ENCODE measurements around the gene SLC35D3.
A peak's percentile ranks its signal among the peaks of the same experiment; 100 is the strongest.
"Not testable (repeated sequence)": the region's sequence is repeated elsewhere in the genome, so short reads cannot be mapped to it uniquely, and the experiment has no call there.

SLC35D3 gene, protein sequence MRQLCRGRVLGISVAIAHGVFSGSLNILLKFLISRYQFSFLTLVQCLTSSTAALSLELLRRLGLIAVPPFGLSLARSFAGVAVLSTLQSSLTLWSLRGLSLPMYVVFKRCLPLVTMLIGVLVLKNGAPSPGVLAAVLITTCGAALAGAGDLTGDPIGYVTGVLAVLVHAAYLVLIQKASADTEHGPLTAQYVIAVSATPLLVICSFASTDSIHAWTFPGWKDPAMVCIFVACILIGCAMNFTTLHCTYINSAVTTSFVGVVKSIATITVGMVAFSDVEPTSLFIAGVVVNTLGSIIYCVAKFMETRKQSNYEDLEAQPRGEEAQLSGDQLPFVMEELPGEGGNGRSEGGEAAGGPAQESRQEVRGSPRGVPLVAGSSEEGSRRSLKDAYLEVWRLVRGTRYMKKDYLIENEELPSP

DNA sequence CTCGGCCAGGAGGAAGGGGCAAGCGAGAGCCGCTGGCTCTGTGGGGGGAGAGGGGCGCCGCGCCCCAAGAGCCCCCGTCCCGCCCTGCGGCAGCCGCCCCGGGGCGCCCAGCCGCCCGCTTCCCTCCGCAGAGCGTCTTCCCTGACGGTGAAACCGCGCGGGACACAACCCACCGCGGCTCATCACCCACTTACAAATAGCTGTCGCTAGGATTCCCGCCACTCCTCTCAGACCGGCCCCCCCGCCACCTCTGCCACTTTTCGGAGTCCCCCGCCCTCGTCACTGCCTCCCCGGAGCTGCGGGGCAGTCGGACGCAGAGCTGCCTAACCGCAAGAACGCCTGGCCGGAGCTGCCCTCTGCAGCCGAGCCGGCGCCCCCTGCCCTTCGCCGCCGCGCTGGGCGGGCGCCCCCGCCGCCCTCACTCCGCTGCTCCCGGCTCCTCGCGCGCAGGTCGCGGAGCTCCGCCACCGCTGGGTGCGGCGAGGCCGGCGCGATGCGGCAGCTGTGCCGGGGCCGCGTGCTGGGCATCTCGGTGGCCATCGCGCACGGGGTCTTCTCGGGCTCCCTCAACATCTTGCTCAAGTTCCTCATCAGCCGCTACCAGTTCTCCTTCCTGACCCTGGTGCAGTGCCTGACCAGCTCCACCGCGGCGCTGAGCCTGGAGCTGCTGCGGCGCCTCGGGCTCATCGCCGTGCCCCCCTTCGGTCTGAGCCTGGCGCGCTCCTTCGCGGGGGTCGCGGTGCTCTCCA, at the start of gene SLC35D3:
Gene SLC35D3, plus strand, starts transcription at position 366 of the 749 bp plus-strand sequence. Its CDS starts 128 bp downstream, at position 494.
- intact Hi-C loops (cut with DNase I), result no loop called here
- DNase-seq, result peak in 19 of 42 donors; percentile 6 to 46 (median 24)

DNA sequence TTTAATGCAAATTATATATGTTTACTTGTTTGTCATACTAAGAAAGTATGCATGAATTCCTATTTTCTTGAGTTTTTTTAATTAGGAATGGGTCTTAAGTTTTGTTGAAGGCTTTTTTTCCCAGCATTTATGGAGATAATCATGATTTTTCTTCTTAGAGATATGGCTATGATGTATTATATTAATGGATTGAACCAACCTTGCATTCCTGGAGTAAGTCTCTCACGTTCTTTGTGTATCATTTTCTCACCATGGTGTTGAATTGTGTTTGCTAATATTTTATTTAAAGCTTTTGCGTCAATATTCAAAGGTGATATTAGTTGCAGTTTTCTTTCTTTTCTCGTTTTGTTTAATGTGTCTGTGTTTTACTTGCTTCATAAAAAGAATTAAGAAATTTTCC, 48.4 kb upstream of the SLC35D3 start:
- intact Hi-C loops (cut with DNase I), result no loop called here
- DNase-seq, result no peak

DNA sequence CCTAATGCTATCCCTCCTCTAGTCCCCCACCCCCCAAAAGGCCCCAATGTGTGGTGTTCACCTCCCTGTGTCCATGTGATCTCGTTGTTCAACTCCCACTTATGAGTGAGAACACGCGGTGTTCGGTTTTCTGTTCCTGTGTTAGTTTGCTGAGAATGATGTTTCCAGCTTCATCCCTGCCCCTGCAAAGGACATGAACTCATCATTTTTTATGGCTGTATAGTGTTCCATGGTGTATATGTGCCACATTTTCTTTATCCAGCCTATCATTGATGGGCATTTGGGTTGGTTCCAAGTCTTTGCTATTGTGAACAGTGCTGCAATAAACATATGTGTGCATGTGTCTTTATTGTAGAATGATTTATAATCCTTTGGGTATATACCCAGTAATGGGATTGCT, 45.6 kb upstream of the SLC35D3 start:
- intact Hi-C loops (cut with DNase I); DNase-seq: not testable (repeated sequence)

DNA sequence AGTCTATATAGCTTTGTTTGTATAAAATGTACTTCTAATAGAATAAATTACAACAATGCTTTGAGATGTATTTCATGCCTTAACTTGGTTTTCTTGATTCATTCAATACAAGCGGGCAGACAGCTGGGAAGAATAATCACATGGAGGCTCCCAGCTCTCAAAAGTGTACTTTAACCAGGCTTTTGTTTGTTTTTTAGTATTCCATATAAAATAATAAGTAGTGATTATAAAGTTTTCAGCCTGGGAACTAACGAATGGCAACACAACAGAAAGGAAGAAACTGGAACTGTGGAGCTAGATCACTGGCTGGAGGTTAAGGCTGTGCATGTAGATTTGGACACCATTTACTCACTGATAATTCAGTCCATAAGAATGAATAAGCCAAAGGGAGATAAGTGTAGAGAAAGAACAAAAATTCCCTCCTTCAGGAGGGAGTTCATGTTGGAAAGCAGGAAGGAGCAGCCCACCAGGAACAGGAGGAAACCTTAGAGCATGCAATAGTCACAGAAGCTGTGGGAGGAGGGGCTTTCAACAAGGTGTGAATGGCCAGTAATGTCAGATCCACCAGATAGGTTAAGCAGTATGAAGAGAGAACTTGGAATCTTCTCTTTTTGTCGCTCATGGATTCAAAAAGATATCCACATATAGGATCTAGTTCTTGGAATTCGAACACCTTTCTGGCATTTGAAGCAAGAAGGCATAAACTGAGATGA, 41.2 kb upstream of the SLC35D3 start:
- DNase-seq, result no peak
- intact Hi-C loops (cut with DNase I), result no loop called here

DNA sequence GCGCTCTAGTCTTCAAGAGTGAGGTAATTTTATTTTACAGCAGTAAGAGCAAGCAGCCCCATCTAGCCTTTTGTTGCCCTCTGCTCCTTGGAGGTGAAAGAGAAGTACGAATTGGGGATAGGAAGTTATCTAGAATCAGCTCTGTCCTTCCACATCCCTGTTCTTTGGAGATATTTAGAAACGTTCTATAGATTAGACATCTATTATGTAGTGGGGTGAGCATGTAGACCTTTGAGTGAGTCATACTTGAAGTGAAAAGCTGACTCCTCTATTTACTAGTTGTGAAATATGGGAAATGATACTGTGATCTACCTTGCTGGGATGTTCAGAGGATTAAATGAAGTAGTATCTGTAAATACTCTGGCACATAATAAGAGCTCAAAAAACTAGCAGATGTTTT, 36.0 kb upstream of the SLC35D3 start:
- intact Hi-C loops (cut with DNase I), result no loop called here
- no peak for DNase-seq

DNA sequence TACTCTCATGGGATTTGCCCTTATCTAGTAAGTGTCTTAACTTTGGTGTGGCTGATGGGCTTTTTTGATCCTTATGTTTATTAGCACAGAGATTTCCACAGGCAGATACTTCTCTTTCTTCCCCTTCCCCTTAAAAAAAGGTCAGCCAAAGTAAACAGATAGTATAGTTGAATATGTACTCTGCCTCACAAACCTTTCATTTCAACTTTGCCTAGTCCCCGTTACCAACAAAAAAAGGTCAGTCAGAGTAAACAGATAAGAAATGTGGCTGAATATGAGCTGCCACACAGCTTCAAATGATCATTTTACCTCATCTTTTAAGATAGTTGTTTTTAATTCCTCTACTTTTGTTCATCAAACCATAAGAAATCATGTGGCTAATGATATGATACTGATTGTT, 34.1 kb upstream of the SLC35D3 start:
- no peak for DNase-seq
- intact Hi-C loops (cut with DNase I), result no loop called here

DNA sequence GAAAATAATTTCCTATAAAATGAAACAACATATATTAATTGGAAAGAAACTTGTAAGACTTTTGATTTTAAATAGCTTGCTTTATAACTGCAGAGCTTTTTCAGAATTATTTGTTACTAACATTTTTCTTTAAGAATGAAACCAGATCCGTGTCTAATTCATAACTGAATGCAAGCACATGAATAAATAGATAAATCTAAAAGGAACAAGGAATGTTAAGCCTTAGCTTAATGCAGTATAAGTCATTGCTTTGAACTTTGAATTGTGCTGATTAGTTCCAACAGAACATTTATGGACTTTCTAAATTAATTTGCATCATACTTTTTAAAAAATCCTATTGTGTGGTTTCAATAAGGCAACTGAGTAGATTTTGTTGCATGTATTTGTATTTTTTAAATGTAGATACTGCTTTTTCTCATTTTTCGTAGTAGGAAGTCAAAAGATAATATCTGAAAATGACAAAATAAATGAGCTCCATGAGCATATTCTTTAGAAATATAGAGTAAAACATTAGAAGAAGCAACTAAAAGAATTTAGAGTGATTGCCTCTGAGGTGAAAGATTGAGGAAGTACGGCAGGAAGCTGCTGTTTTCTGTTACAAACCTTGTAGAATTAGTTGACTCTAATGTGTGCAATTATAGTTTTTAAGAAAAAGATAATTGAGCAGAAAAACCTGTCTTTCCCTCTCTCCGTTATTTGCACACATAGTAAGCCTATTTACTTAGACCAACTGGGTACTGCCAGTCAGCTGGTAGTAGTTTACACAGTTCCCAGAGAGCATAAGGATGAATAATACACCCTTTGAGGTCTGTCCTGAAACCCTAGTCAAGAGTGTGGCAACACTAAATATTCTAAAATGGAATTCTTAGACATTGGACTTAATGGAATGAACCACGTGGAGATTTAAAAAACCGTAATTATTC, 32.6 kb upstream of the SLC35D3 start:
- intact Hi-C loops (cut with DNase I), result no loop called here
- DNase-seq, result no peak

DNA sequence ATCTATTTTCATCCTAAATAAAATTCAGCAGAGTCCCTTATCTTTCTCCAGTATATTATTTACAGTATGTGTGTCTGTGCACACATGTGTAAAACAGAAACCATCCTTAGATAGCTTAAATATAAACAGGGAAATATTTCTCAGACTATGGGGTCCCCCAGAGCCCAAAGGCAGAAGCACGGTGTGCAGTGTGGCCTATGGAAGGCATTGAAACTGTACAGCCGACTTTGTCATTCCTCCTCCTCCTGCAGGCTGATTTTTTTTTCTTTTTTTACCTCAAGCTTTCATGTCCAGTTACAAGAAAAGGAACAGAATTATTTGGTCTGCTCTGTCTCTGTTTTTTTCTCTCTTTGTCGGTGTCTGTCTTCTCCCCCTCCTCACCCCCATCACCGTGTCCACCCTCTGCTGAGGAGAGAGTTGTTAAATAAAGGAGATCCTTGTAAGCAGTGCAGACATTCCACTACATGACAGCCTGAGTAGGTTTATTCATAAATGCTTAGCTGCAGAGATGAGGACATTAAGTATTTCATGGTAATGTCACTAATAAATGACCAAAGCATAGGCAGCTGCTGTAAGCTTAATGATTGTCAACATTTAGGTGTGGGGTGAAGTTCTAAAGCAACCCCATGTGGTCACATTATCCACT, 31.8 kb upstream of the SLC35D3 start:
- DNase-seq, result no peak

DNA sequence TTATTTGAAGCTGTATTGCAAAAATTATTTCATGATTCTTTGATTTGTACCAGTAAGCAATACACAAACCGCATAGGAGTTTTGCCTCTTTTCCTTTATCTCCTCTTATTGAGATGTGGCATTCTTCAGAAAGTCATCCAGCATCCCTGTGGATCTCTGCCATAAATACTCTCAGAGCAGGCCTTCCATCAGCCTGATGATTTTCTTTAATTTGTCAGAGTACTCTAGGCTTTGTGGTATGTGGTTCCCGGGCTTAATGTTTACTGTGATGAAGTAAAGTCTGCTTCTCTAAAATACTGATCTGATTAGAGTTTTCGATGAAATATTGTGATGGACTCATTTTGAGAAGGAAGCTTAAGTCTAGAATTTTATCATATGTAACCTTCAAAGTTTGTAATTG, 31.1 kb upstream of the SLC35D3 start:
- intact Hi-C loops (cut with DNase I), result no loop called here
- no peak for DNase-seq

More for the DNA sequence above, 31.8 kb upstream of the SLC35D3 start:
- intact Hi-C loops (cut with DNase I), result no loop called here

DNA sequence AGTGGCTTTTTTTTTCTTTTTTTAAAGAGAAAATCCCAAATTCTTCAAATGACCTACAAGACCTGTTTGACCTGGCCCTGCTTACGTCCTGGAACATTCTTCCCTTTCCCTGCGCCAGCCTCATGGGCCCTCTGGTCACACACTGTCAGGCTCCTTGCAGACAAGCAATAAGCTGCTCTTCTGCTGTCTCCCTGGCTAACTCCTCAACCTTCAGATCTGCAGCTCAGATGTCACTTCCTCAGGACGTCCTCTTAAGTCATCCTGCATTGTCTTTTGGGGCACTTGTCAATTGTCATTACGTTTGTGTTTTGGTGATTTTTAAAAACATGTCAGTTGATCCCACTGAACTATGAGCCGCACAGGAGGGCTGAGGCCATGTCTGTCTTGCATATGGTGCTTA, 28.9 kb upstream of the SLC35D3 start:
- no peak for DNase-seq
- intact Hi-C loops (cut with DNase I), result no loop called here

DNA sequence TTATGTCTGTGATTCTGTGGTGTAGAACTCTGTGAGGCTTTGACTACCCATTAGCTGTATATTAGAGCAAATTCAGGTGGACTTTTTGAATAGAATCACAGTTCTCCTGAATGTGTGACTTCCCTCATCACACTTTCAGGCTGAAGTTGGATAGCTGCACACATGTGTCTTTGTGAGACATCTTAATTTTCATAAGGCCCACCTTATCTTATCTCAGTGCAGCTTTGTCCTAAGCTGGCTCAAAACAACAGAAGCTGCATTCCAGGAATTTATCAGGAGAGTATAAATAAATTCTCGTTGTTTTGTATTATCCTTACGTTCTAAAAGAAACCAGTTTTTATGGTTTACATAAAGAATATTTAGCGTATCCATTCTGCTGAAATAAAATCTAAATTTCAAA, 26.2 kb upstream of the SLC35D3 start:
- intact Hi-C loops (cut with DNase I), result no loop called here
- no peak for DNase-seq

DNA sequence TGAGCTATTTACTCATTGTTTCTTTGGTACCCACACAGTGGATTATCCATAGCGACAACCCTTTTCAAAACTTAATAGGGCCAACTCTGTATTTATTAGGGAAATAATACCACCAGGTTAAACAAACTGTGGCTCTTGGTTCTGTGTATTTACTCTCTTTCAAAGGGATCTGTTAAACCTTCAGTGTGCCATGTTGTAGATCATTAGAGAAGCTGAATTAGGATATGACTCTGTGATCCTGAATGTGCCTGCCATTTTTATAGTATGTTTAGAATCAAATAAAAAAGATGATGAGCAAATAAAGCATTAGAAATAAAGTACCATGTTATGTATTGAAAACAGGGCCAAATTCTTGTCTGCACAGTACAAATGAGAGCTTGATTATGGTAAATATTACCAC, 25.0 kb upstream of the SLC35D3 start:
- intact Hi-C loops (cut with DNase I), result no loop called here
- DNase-seq, result no peak

DNA sequence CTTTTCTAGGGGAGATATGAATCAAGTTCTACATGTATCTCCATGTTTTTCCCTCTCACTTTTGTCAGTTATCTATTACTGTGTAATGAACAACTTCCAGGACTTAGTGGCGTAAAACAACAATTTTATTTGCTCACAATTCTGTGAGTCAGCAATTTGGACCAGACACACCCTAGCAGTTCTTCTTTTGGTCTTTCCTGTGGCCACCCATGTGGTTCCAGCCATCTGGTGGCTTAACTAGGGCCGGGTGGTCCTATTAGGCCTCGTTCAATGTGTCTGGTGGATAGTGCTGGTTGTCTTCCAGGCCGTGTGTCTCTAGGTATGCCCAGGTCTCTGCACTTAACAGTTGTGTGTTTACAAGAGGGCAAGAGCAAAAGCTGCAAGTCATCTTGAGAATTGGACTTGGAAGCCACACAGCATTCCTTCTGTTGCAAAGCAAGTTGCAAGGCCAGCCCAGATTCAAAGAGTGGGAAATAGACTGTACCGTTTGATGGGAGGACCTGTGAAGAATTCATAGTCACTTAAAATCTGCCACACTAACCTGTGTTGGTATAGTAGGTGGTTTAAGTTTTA, 20.8 kb upstream of the SLC35D3 start:
- intact Hi-C loops (cut with DNase I), result no loop called here
- no peak for DNase-seq

DNA sequence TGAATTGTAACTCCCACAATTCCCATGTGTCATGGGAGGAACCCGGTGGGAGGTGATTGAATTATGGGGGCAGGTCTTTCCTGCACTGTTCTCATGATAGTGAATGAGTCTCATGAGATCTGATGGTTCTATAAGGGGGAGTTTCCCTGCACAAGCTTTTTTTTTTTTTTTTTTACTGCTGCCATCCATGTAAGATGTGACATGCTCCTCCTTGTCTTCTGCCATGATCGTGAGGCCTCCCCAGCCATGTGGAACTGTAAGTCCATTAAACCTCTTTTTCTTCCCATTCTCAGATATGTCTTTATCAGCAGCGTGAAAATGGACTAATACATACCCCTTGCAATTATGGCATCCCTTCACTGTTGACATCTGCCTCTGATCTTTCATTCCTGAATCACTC, 17.6 kb upstream of the SLC35D3 start:
- intact Hi-C loops (cut with DNase I); DNase-seq: not testable (repeated sequence)

DNA sequence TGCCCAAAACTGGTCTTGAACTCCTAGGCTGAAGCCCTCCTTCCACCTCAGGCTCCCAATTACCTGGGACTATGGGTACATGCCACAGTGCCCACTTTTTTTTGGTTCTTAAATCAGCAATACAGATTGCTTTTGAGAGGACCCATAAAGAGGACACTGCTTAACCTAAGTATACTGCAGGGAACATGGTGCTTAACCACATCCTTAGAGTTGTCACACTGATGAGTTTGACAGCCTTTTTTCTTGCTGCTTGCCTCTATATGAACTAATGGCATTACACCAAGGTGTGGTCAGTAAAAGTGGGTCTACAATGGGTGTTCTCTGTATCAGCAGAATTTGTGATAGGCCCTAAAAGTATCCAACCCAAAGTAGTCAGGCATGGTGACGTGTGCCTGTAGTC, 7.2 kb upstream of the SLC35D3 start:
- intact Hi-C loops (cut with DNase I), result no loop called here
- DNase-seq, result no peak

DNA sequence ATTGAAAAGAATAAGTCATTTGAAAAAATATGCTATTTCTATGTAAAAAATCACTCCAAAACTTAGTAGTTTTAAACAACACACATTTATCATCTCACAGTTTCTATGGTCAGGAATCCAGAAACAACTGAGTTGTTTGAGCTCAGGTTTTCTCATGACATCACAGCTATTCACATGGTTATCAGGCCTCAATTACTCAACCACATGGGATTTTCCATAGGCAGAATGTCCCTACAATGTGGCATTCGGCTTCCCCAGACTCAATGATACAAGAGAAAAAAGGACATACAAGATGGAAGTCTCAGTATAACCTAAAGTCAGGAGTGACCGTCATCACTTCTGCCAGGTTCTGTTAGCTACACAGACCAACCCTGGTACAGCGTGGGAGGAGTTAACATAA, 3.4 kb upstream of the SLC35D3 start:
- intact Hi-C loops (cut with DNase I), result no loop called here
- DNase-seq, result no peak

DNA sequence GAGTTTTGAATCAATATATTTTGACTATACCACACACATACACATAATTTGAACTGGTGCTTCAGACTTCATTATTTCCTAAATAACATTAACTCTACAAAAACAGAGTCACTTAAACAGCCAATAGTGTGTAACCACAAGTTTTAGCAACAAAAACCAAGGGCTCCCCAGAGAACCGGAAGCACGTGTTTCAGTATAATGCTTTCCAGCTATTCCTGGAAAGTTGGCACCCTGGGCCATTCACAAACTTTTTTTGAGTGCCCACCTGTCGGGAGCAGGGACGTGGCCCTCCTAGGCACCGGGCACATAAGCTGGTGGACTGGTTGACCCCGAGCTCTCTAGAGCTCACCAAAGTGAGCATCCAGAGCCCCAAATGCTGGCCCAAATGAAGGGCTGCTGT, 1.9 kb upstream of the SLC35D3 start:
- DNase-seq, result no peak
- intact Hi-C loops (cut with DNase I), result no loop called here

Measured in head of caudate nucleus (tissue), 42 donors.